B cell (primary cell): ENCODE data around the gene LPCAT3. TPM values are rescaled to one million over a fixed set of nuclear protein-coding genes. Genes with fewer than 3 reads are reported as not detected.

ENCODE experiments used
- ATAC-seq: fragments of 200-7000 bp; cut with Tn5 transposase; one replicate; pipeline ENCODE4 v1.10.0; 2021; ENCODE audit warnings: low read depth, mild to moderate bottlenecking, moderate number of reproducible peaks, moderate library complexity
- CTCF ChIA-PET: fragments of 350-600 bp; sonication (Branson Sonifier 250); formaldehyde crosslinking; loops from one replicate; lab custom pipeline; 2021; ENCODE audit warnings: antibody characterized with exemption, inconsistent platforms; lab: Charles Lee
- POLR2A ChIA-PET: fragments of 350-600 bp; sonication (Branson Sonifier 250); formaldehyde crosslinking; loops from one replicate; lab custom pipeline; 2021; ENCODE audit warnings: antibody characterized with exemption; lab: Charles Lee
- DNase-seq: peaks from one replicate; pipeline ENCODE4 v3.0.0; 2013
- H2AFZ ChIP-seq: 2 replicates; pipeline ENCODE4 v1.6.1; 2012; ENCODE audit warnings: mild to moderate bottlenecking, low read depth, low read length; ENCODE audit not compliant: insufficient read depth, poor library complexity, severe bottlenecking
- H3K27ac ChIP-seq, 2 donors: 1 replicate in 1 of 2; 2 replicates in 1 of 2; pipeline ENCODE4 v1.5.1; 2012 to 2013; ENCODE audit warnings: low read length in 2 of 2, mild to moderate bottlenecking in 2 of 2, moderate library complexity in 1 of 2
- H3K27me3 ChIP-seq, 4 experiments: fragments of 200-600 bp in 1 of 4; sonication (generic) in 1 of 4; replicated peaks in 1 of 4; 1 replicate in 2 of 4; 2 replicates in 2 of 4; pipeline versions ENCODE4 v1.6.1 to v1.7.0; 2013 to 2016; ENCODE audit warnings: low read length in 3 of 4, mild to moderate bottlenecking in 2 of 4, mixed read lengths in 1 of 4, moderate library complexity in 1 of 4; ENCODE audit not compliant: insufficient read depth in 4 of 4, control insufficient read depth in 3 of 4; ENCODE audit errors: control extremely low read depth in 1 of 4
- H3K36me3 ChIP-seq, 2 experiments: replicated peaks in 1 of 2; 1 replicate in 1 of 2; 2 replicates in 1 of 2; pipeline versions ENCODE4 v1.6.1 to v1.7.1; 2013; ENCODE audit warnings: low read length in 1 of 2; ENCODE audit not compliant: insufficient read depth in 2 of 2, control insufficient read depth in 1 of 2; ENCODE audit errors: control extremely low read depth in 1 of 2, extremely low read depth in 1 of 2
- H3K4me1 ChIP-seq, 2 donors: fragments of 200-600 bp in 1 of 2; sonication (generic) in 1 of 2; 1 replicate in 1 of 2; 2 replicates in 1 of 2; pipeline versions ENCODE4 v1.5.1 to v1.6.1; 2013 to 2017; ENCODE audit warnings: low read length in 2 of 2; ENCODE audit not compliant: control insufficient read depth in 2 of 2, insufficient read depth in 2 of 2
- H3K4me2 ChIP-seq: replicated peaks from 2 replicates; pipeline ENCODE3; 2012; ENCODE audit warnings: mild to moderate bottlenecking, low read depth, low read length; ENCODE audit not compliant: poor library complexity, severe bottlenecking
- H3K4me3 ChIP-seq, 5 experiments: fragments of 200-600 bp in 1 of 5; sonication (generic) in 1 of 5; 1 replicate in 3 of 5; 2 replicates in 2 of 5; pipeline versions ENCODE4 v1.5.1 to v1.7.0; 2011 to 2016; ENCODE audit warnings: low read length in 4 of 5, mild to moderate bottlenecking in 4 of 5, low read depth in 2 of 5, control low read depth in 1 of 5, moderate library complexity in 1 of 5; ENCODE audit not compliant: insufficient read depth in 1 of 5; ENCODE audit errors: control extremely low read depth in 1 of 5, extremely low read depth in 1 of 5
- H3K79me2 ChIP-seq: fragments of 200-600 bp; sonication (generic); one replicate; pipeline ENCODE4 v1.6.0; 2016; ENCODE audit warnings: low read length; ENCODE audit not compliant: control insufficient read depth, insufficient read depth
- H3K9ac ChIP-seq: fragments of 200-600 bp; sonication (generic); 2 replicates; pipeline ENCODE4 v1.6.1; 2017; ENCODE audit warnings: mild to moderate bottlenecking, low read length, moderate library complexity
- H3K9me3 ChIP-seq, 3 donors: one replicate each; pipeline versions ENCODE4 v1.6.1 to v1.7.1; 2013; ENCODE audit warnings: low read length in 2 of 3; ENCODE audit not compliant: control insufficient read depth in 2 of 3, insufficient read depth in 1 of 3; ENCODE audit errors: control extremely low read depth in 1 of 3
- H4K20me1 ChIP-seq: 2 replicates; pipeline ENCODE4 v1.6.0; 2012; ENCODE audit warnings: mild to moderate bottlenecking, low read length; ENCODE audit not compliant: insufficient read depth, control insufficient read depth, poor library complexity, severe bottlenecking
- H3K27ac Mint-ChIP-seq: one replicate; pipeline ENCODE4 v1.8.0; 2021; ENCODE audit warnings: mixed read lengths
- H3K27me3 Mint-ChIP-seq: one replicate; pipeline ENCODE4 v1.8.0; 2021; ENCODE audit warnings: mixed read lengths
- H3K4me1 Mint-ChIP-seq: one replicate; pipeline ENCODE4 v1.8.0; 2021; ENCODE audit warnings: mixed read lengths
- H3K4me3 Mint-ChIP-seq: one replicate; pipeline ENCODE4 v1.8.0; 2021; ENCODE audit warnings: mixed read lengths
- H3K9me3 Mint-ChIP-seq: one replicate; pipeline ENCODE4 v1.8.0; 2022; ENCODE audit warnings: mixed read lengths; ENCODE audit not compliant: insufficient read depth
- EZH2 ChIP-seq: IDR thresholded peaks from 2 replicates; pipeline ENCODE4 v1.6.1; 2012; ENCODE audit warnings: borderline replicate concordance, low read depth, mild to moderate bottlenecking, moderate library complexity, low read length; ENCODE audit not compliant: insufficient read depth, poor library complexity, severe bottlenecking
- WGBS: methylation state at CpG from one replicate; pipeline ENCODE4 v1.1.5; 2013; ENCODE audit warnings: missing lambda C conversion rate; ENCODE audit not compliant: insufficient coverage; 5-methylcytosine and 5-hydroxymethylcytosine counted together
- intact Hi-C: fragments of 100-400 bp; cut with micrococcal nuclease; formaldehyde crosslinking; loops from one replicate; pipeline ENCODE4 v1.10.0; 2022
- polyA plus RNA-seq: library from polyadenylated mRNA; depleted of rRNA; stranded (reverse); fragments of >200 nt; gene quantifications from 2 replicates; pipeline ENCODE4 v1.2.3, GENCODE V29; 2012
- total RNA-seq, 2 donors: library from RNA; stranded (reverse); fragments of 120-200 nt in 1 of 2; gene quantifications; 1 replicate in 1 of 2; 2 replicates in 1 of 2; pipeline versions ENCODE4 v1.2.3 to v1.2.4, GENCODE V29; 2013 to 2022
- TF ChIP-seq, protein P1 (sequence below): fragments of 200-600 bp; IDR thresholded peaks from one replicate; pipeline ENCODE4 v1.8.0; 2022; ENCODE audit warnings: antibody characterized with exemption, mild to moderate bottlenecking

LPCAT3 gene
- total and polyA plus RNA-seq, 2 donors (not counting 1 experiment from before 2014, with no cell fraction given), result 17.6 to 26.2 TPM

DNA sequence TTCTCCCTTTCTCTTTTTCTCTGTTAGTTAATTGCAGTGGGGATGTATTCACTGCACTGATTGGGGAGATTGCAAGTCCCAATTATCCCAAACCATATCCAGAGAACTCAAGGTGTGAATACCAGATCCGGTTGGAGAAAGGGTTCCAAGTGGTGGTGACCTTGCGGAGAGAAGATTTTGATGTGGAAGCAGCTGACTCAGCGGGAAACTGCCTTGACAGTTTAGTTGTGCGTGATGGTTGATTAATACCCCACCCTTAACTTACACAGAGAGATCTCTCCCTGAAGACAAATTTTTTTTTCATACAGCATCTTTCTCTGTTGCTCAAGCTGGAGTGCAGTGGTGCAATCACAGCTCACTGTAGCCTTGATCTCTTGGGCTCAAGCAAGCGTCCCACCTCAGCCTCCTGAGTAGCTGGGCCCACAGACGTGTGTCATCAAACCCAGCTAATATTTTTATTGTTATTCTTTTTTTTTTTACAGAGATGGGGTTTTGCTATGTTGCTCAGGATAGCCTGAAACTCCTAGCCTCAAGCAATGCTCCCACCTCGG, 46.9 kb upstream of the LPCAT3 start:
- Histone ChIP-seq H3K36me3 (no peaks in the 10 kb centered on the region), H3K4me1 (no peaks in the 10 kb centered on the region), H3K9me3 (no peaks in the 10 kb centered on the region), H3K4me3 (no peak overlapping the region), H4K20me1 (no peaks in the 10 kb centered on the region), H3K9ac (no peak overlapping the region), H3K79me2 (no peaks in the 10 kb centered on the region), H3K27me3 (no peaks in the 10 kb centered on the region), H3K4me2 (no peak overlapping the region), H2AFZ (no peak overlapping the region), H3K27ac (no peak overlapping the region)
- peaks cover 29% of the 10 kb centered on the region for H3K27me3 Mint-ChIP-seq
- TF ChIP-seq EZH2, result no peak
- TF ChIP-seq, protein P1, sequence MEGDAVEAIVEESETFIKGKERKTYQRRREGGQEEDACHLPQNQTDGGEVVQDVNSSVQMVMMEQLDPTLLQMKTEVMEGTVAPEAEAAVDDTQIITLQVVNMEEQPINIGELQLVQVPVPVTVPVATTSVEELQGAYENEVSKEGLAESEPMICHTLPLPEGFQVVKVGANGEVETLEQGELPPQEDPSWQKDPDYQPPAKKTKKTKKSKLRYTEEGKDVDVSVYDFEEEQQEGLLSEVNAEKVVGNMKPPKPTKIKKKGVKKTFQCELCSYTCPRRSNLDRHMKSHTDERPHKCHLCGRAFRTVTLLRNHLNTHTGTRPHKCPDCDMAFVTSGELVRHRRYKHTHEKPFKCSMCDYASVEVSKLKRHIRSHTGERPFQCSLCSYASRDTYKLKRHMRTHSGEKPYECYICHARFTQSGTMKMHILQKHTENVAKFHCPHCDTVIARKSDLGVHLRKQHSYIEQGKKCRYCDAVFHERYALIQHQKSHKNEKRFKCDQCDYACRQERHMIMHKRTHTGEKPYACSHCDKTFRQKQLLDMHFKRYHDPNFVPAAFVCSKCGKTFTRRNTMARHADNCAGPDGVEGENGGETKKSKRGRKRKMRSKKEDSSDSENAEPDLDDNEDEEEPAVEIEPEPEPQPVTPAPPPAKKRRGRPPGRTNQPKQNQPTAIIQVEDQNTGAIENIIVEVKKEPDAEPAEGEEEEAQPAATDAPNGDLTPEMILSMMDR, result no peak
- ChIA-PET POLR2A (no interaction called here), CTCF (interaction anchor here (0.6 kb wide), 1 partner anchor 14 kb away, joined by 3 read pairs; no protein-coding TSS in a partner anchor)
- H3K4me3 Mint-ChIP-seq, result no peak overlapping the region
- WGBS, result no CpG with 5 or more reads among the region's 7 CpGs
- ATAC-seq (no peak), DNase-seq (no peak)
- no peaks in the 10 kb centered on the region for H3K4me1 Mint-ChIP-seq
- H3K27ac Mint-ChIP-seq, result no peak overlapping the region
- intact Hi-C loops, result no loop called here
- no peaks in the 10 kb centered on the region for H3K9me3 Mint-ChIP-seq

DNA sequence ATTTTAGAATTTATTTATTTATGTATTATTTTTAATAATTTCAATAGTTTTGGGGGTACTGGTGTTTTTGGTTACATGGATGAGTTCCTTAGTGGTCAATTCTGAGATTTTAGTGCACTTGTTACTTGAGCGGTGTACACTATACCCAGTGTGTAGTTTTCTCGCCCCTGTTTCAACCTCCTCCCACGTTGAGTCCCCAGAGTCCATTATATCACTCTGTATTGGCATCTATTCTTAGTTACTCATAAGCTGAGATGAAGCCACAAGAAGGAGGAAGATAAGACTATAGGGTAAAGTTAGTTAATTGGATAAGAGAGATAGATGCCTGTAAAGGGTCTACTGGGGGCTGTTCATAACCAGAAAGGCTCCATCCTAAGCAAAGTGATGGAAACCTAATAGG, 46.2 kb upstream of the LPCAT3 start:
- Histone ChIP-seq H4K20me1 (no peaks in the 10 kb centered on the region), H2AFZ (no peak overlapping the region), H3K27me3 (peaks cover 0 to 3% (median 0%) of the 10 kb centered on the region in 4 experiments), H3K79me2 (no peaks in the 10 kb centered on the region), H3K36me3 (no peaks in the 10 kb centered on the region), H3K4me3 (no peak overlapping the region), H3K9me3 (no peaks in the 10 kb centered on the region), H3K4me2 (no peak overlapping the region), H3K9ac (no peak overlapping the region), H3K27ac (no peak overlapping the region), H3K4me1 (no peaks in the 10 kb centered on the region)
- WGBS, result no CpG with 5 or more reads among the region's 3 CpGs
- Mint-ChIP-seq H3K4me3 (no peak overlapping the region), H3K4me1 (no peaks in the 10 kb centered on the region), H3K9me3 (no peaks in the 10 kb centered on the region), H3K27ac (no peak overlapping the region), H3K27me3 (peaks cover 33% of the 10 kb centered on the region)
- no peak for ATAC-seq
- TF ChIP-seq, protein P1, result no peak
- no peak for TF ChIP-seq EZH2
- no peak for DNase-seq
- POLR2A ChIA-PET, result no interaction called here
- CTCF ChIA-PET, result interaction anchor here (1.3 kb wide), 1 partner anchor 49 kb away, joined by 3 read pairs; no protein-coding TSS in a partner anchor
- intact Hi-C loops, result no loop called here
